Neural crest cell (in vitro differentiated cells): ENCODE results near the gene MTA3. TPM values are rescaled to one million over a fixed set of nuclear protein-coding genes. Genes with fewer than 3 reads are reported as not detected.

Experiments used
- DNase-seq: peaks from one replicate; pipeline ENCODE4 v3.0.0; 2021; ENCODE audit warnings: low read depth, mixed read lengths, low spot score
- H3K27ac Mint-ChIP-seq: one replicate; pipeline ENCODE4 v1.8.0; 2021; ENCODE audit warnings: mild to moderate bottlenecking, mixed read lengths; ENCODE audit not compliant: unreplicated experiment
- H3K27me3 Mint-ChIP-seq: 2 replicates; pipeline ENCODE4 v1.8.0; 2021; ENCODE audit warnings: low read depth, mild to moderate bottlenecking, mixed read lengths
- H3K36me3 Mint-ChIP-seq: 2 replicates; pipeline ENCODE4 v1.8.0; 2021; ENCODE audit warnings: low read depth, mild to moderate bottlenecking, mixed read lengths
- H3K4me1 Mint-ChIP-seq: 2 replicates; pipeline ENCODE4 v1.8.0; 2021; ENCODE audit warnings: mixed read lengths
- H3K4me3 Mint-ChIP-seq: one replicate; pipeline ENCODE4 v1.8.0; 2021; ENCODE audit warnings: mild to moderate bottlenecking, mixed read lengths
- H3K9me3 Mint-ChIP-seq: 2 replicates; pipeline ENCODE4 v1.8.0; 2021; ENCODE audit warnings: mixed read lengths
- total RNA-seq: library from RNA; stranded (reverse); gene quantifications from 2 replicates; pipeline ENCODE4 v1.2.1, GENCODE V29; 2021
- TF ChIP-seq, protein P1 (sequence below): fragments of 200-600 bp; sonication (generic); conservative IDR thresholded peaks from 2 replicates; pipeline ENCODE4 v1.5.0; 2021; ENCODE audit warnings: antibody characterized with exemption, mild to moderate bottlenecking

Gene MTA3
- total RNA-seq, 1 donor from 2014 or later, result 62.3 TPM

DNA sequence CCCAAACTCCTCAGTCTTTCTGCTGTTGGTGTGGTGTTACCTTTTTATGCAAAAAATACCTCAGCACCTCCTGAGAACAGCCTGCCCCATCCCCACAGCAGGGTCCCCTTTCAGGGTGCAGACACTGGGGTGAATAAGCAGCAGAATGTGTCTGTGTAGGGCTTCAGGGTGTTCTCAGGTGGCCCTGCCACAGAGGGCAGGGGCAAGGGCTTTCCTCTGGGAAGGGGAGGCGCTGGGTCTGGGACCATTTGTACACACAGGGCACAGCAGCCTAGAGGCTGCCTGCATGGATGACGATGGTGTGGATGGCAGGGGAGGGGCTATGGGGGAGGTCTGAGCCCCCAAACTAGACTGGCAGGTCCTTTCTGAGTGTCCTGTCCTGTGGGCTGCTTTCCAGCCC lies 221.3 kb downstream of the MTA3 start:
- Mint-ChIP-seq H3K27ac (no peak overlapping the region), H3K9me3 (no peaks in the 10 kb centered on the region), H3K4me1 (peaks cover 38% of the 10 kb centered on the region), H3K36me3 (no peaks in the 10 kb centered on the region), H3K27me3 (peaks cover 18% of the 10 kb centered on the region), H3K4me3 (peak overlapping the region; percentile 48)
- TF ChIP-seq, protein P1, sequence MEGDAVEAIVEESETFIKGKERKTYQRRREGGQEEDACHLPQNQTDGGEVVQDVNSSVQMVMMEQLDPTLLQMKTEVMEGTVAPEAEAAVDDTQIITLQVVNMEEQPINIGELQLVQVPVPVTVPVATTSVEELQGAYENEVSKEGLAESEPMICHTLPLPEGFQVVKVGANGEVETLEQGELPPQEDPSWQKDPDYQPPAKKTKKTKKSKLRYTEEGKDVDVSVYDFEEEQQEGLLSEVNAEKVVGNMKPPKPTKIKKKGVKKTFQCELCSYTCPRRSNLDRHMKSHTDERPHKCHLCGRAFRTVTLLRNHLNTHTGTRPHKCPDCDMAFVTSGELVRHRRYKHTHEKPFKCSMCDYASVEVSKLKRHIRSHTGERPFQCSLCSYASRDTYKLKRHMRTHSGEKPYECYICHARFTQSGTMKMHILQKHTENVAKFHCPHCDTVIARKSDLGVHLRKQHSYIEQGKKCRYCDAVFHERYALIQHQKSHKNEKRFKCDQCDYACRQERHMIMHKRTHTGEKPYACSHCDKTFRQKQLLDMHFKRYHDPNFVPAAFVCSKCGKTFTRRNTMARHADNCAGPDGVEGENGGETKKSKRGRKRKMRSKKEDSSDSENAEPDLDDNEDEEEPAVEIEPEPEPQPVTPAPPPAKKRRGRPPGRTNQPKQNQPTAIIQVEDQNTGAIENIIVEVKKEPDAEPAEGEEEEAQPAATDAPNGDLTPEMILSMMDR, result no peak
- DNase-seq, result no peak

DNA sequence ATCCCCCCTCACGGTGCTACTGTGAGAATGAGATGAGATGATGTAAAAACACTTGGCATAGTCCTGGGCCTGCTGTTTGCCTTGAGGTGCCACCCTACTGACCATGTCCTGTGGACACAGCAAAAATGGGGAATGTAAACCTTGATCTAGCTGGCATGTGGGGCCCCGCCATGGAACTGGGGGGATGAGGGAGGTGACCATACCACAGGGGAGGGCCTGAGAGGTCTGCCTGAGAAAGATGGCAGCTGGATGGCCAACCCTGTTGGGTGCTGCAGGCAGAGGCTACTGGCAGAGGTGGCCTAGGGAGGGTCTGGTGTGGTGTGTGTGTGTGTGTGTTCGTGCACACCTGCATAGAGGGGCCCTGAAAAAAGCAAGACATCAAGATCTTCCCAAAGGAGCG lies 223.2 kb downstream of the MTA3 start:
- TF ChIP-seq, protein P1, result no peak
- no peak for DNase-seq
- peak overlapping the region; percentile 85 for H3K4me3 Mint-ChIP-seq
- H3K27me3 Mint-ChIP-seq, result peaks cover 18% of the 10 kb centered on the region
- peaks cover 32% of the 10 kb centered on the region for H3K4me1 Mint-ChIP-seq
- H3K27ac Mint-ChIP-seq, result no peak overlapping the region
- no peaks in the 10 kb centered on the region for H3K9me3 Mint-ChIP-seq
- no peaks in the 10 kb centered on the region for H3K36me3 Mint-ChIP-seq

DNA sequence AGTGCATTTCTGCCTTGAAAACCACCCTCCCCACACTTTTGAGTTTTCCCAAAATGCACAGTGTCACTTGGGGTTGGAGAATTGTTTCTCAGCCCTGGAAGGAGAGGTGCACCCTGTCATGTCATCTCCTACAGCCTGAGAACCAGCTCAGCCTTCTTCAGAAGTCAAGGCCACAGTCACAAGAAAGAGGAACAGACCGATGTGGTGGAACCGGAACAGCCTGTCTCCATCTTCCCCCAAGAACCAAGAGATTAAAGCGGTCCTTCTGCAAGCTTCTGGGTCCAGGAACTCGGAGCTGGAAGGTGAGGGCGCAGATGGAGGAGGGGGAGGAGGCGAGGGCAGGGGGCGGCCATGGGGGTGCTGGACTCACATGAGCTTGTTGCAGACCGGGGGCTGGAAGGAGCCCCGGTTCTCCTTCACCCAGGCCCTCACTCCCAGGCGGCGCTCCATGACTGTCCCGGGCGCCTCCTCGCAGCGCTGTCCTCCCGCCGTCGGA lies 223.7 kb downstream of the MTA3 start:
- Mint-ChIP-seq H3K4me3 (peak overlapping the region; percentile 85), H3K36me3 (no peaks in the 10 kb centered on the region), H3K27ac (no peak overlapping the region), H3K27me3 (peaks cover 18% of the 10 kb centered on the region), H3K4me1 (peaks cover 34% of the 10 kb centered on the region), H3K9me3 (no peaks in the 10 kb centered on the region)
- TF ChIP-seq, protein P1, result no peak
- DNase-seq, result no peak

DNA sequence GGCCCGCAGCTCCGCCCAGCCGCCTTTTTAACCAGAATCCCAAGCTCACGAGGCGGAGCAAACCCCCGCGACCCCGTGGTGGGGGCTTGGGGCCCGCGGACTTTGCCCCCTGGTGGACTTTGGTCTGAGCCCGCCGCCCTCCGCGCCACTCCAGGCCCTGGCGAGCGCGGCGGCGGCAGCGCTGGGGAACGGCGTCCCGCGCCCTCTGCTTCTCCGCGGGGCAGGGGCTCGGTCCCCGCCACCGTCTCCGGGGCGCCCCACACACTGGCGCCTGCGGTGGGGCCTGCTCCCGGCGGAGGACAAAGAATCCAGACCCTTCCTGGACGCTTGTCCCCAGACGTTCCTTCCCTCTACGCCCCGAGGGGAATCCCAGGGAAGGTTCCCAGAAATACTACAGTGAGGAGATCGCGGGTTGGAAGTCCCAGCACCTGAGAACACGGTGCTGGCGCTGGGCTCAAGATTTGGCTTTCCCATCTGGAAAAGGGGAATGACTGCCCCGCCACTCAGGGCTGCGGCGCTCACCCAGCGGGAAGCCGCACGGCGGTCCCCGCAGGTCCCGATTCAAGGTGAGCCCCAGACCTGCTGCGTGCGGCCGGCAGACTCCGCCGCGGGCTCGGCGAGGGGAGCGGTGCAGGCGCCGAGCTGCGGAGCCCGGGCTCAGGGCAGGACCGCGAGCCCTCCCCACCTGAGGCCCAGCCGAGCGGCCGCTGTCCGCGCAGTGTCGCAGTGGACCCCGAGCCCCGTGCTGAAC lies 224.3 kb downstream of the MTA3 start, which contains the start of gene HAAO:
HAAO (minus strand) TSS at position 1 of the 751 bp plus-strand sequence. CDS start 47 bp downstream, outside the sequence.
- H3K4me3 Mint-ChIP-seq, result peak within 1 kb of the TSS; percentile 85
- H3K27me3 Mint-ChIP-seq, result peaks cover 18% of the 10 kb centered on the region
- peak; percentile 61 for DNase-seq
- H3K4me1 Mint-ChIP-seq, result peaks cover 34% of the 10 kb centered on the region
- H3K27ac Mint-ChIP-seq, result no peak within 1 kb of the TSS
- H3K9me3 Mint-ChIP-seq, result no peaks in the 10 kb centered on the region
- H3K36me3 Mint-ChIP-seq, result no peaks in the 10 kb centered on the region
- TF ChIP-seq, protein P1, result peak; percentile 31

DNA sequence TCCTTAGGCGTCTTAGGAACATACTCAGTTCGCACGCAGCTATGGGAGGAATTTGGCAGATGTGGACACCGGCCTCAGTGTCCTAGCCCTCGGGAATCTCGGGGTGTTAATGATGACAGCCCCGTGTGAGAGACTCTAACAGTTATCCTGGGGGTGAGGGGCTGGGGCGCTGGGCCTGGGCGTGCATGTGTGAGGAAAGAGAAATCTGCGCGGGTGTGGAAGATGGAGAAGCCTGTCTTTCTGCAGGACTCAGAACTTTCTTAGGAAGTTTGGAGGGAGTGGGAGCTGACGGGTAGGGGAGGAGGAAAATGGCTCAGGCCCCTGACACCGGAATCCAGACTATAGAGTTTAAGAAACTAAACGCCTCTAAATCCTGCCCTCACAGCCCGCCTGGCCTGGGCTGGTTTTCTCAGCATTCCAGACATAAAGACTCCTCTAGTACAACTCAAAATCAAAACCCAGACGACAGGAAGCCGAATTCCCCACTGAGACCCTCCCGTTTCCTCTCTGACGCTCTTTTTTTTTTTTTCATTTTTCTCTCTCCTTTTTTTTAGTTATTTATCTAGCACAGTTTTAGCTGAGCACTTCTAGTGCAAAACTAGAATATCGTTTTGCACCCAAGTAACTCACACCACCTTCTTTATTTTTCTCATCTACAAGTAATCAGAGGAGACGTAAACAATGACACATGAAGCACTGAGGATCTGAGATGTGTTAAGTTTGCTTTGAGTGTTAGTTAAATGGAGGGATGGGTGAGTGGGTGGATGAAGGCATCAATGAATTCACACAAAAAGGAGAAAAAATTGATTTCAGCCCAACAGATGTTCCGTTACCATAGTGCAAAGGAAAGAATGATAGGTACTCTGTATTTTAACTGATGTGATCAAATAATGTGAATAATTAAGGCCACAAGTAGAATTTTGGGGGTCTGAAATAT lies 225.2 kb downstream of the MTA3 start:
- Mint-ChIP-seq H3K27me3 (peaks cover 18% of the 10 kb centered on the region), H3K27ac (no peak overlapping the region), H3K4me1 (peaks cover 34% of the 10 kb centered on the region), H3K9me3 (no peaks in the 10 kb centered on the region), H3K36me3 (no peaks in the 10 kb centered on the region), H3K4me3 (peak overlapping the region; percentile 77)
- TF ChIP-seq, protein P1, result no peak
- DNase-seq, result no peak
